ENCODE measurements around the gene ENTPD3.

The ENTPD3 gene

DNA sequence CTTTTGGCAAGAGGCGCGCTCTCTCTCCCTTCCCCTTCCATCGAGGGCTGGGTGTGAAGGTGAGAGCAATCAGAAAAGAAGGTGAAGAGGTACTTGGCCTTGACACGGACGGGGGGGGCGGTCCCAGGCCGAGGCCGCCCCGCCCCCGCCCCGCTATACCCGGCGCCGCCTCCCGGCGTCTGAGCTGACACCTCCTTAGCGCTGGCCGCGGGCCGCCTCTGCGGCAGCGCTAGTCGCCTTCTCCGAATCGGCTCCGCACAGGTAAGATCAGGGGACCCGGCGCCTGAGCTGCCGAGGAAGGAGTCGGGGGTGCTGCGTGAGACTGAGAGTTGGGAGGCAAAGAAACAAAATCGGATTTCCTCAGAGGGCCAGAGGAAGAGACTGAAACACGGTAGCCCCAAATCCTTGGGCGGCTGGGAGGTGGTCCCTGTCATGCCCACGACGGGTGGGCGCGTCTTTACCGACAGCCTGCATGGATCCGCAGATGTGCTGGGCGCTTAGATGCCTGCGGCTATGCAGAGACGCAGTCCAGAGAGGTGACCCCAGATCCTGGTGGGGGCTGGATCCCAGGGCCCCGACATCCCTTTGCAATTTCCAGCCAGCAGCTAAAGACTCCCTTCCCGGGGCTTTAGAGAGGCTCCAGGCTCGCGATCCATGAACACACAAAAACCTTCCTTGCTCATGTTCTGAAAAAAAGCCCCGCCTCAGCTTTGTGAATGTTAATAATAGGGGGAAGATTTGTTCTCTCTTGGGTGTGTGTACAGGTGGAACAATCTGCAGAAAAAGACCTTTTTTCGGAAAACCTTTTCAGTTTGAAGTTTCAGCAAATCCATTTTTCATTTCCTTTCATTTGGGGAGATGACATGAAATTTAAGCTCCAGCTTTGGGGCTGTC is at the start of gene ENTPD3:
ENTPD3 (plus strand) TSS at position 184 of the 894 bp plus-strand sequence. CDS start 874 bp downstream, outside the sequence.
- DNase-seq, result no peak

GRCh38 chr3:40339871-40340270 is 47.1 kb upstream of the ENTPD3 start:
- DNase-seq, result no peak

DNA sequence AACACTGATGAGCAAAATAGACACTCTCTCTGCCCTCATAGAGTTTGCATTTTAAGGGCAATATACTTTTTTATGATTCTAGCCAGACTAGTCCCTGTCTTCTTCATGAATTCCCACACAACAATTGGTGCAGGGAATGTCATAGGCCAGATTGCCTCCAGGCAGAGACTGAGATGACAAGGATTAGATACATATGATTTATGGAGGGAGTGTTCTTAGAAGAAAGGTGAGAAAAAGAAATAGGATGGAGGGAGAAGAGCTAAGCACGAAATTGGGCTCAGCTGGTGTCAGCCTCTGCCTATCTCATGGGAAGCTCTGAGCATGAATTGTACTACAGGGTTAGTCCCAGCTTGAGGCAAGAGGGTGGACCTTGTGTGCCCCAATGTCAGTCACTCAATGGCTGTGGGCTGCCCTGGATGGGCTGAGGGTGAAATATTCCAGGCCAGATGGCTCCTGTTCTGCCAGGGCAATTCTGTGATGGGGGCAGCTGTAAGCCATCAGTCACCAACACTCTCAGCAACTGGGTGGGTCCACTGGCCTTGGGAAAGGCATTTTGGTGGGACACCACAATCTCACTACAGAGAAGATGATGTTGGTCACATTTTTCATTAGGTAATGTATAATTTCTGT is 46.3 kb upstream of the ENTPD3 start:
- no peak for DNase-seq

GRCh38 chr3:40341671-40342070 is 45.3 kb upstream of the ENTPD3 start:
- no peak for DNase-seq

GRCh38 chr3:40350529-40350928 is 36.5 kb upstream of the ENTPD3 start:
- DNase-seq, result no peak

DNA sequence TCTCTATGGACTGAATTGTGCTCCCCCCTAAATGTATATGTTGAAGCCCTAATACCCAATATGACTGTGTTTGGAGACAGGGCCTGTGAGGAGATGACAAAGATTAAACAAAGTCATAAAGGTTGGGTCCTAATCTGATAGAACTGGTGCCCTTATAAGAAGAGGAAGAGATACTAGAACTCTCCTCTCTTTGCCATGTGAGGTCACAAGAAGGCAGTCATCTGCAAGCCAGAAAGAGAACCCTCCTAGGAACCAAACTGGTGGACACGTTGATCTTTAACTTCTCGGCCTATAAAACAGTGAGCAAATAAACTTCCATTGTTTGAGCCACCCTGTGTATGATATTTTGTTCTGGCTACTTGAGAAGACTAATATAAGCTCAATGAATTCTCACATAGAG is 31.6 kb upstream of the ENTPD3 start:
- no peak for DNase-seq

- no peak for DNase-seq
These were observed 28.5 kb upstream of the ENTPD3 start for GRCh38 chr3:40358454-40358853.

DNA sequence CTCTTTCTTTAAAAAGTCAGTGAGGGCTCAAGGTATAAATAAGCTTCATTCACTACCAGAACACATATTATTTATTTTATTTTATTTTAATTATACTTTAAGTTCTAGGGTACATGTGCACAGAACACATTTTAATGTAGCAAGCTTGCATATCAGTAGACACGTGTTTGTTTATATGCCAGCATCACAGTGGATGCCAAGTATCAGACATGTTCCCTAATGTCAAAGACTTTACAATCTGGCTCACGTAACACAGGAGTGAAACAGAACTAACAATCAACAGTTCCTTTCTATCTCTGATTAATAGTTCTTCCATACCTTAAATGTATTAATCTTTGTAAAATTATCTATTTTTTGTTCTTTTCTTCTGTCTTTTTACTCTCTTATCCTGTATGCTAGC is 23.3 kb upstream of the ENTPD3 start:
- DNase-seq, result no peak

DNA sequence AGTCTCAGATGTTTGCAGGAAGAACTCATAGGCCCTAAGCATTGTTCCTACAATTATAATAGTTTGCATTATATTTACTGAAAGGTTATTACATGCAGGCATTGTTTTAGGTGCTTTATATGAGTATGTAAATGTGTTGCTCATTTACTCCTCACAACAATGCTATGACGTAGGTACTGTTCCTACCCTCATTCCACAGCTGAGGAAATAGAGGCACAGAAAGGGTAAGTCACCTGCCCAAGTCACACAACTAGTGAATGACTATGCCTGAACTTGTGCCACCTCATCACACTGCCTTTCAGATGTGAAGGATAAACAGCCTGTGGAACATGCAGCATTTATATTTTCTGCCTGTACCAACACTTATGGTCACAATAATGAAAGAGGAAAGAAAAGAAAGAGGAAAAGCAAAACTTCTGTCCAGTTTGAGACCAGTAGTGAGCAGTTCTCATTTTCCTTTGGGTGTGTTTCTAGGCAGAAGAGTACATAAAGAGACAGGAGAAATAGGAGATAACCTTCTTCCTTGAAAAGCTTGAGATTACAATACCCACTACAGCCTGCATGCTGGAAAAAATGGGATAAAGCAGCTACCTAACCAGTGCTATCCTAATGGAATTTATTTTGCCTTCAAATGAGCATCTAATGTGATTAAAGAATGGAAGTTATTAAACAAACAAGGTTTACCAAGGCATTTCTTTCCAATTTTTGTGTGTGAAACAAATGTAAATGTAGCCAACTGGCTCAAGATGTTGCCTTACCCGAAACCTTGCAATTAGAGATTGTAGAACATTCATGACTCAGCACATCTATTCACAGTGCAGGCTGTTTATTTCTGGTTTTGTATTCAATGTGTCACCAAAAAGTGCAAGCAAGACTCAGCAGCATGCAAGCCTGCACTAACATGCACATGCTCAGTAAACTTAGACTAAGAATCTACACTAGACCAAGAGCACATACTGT is 20.5 kb upstream of the ENTPD3 start:
- DNase-seq, result no peak

DNA sequence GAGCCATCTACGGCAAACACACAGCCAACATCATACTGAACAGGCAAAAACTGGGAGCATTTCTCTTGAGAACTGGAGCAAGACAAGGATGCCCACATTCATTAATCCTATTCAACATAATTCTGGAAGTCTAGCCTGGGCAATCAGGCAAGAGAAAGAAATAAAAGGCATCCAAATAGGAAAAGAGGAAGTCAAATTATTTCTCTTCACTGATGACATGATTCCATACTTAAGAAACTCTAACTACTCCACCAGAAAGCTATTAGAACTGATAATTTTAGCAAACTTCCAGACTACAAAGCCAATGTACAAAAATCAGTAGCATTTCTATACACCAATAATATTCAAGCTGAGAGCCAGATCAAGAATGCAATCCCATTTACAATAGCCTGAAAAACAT is 17.3 kb upstream of the ENTPD3 start:
- no peak for DNase-seq

DNA sequence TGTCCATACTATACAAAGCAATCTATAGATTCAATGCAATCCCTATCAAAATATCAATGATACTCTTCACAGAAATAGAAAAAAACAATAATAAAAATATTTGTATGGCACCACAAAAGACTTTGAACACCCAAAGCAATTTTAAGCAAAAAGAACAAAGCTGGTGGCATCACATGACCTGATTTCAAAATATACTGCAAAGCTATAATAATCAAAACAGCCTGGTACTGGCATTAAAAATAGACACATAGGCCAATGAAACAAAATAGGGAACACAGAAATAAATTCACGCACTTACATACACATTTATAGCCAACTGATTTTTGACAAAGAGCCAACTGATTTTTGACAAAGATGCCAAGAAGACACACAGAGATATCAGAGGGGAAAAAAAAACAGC is 9.2 kb upstream of the ENTPD3 start:
- DNase-seq, result no peak

DNA sequence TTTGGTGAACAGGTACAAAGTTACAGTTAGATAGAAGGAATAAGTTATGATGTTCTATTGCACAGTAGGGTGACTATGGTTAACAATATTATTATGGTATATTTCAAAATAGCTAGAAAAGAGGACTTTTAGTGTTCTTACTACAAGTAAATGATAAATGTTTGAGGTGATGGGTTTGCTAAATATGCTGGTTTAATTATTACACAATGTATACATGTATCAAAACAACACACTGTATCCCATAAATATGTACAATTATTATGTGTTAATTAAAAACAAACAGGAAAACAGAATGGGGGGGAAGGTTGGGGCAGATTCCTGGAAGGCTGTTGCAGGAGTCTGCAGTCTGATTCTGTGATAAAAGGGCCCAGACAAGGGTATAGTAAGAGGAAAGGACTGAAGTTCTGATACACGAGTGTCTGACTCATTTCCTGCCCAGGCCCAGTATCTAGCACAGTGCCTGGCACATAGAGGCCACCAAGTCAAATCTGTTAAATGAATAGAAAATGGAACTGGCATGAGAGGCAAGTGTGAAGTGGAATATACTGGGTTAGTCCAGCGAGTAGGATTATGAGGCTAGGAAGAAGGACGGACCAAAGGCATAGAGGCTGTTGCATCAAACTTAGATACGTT is 7.2 kb upstream of the ENTPD3 start:
- no peak for DNase-seq

- no peak for DNase-seq
These were observed 4.9 kb upstream of the ENTPD3 start for GRCh38 chr3:40381904-40382616.

GRCh38 chr3:40382617-40382979 is 4.4 kb upstream of the ENTPD3 start:
- no peak for DNase-seq

- no peak for DNase-seq
These were observed 771 bp upstream of the ENTPD3 start for GRCh38 chr3:40386213-40386612.

- DNase-seq, result no peak
These were observed 891 bp downstream of the ENTPD3 start for GRCh38 chr3:40387895-40388254.

GRCh38 chr3:40396406-40396805 is 9.4 kb downstream of the ENTPD3 start:
- DNase-seq, result no peak

DNA sequence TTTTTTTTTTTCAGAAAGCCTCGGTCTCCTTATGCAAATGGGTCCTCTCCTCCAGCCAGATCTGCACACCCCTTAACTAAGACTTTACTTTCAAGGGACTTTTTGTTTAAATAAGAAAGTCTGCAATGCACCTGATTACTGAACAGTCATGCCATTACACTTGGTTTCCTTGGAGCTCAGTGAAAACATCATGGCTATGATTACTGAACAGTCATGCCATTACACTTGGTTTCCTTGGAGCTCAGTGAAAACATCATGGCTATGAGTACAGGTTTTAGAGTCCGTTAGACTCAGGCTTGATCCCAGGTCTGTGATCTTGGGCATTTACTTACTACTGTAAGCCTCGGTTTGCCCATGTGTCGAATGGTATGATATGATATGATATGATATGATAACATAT is 10.1 kb downstream of the ENTPD3 start:
- no peak for DNase-seq

DNA sequence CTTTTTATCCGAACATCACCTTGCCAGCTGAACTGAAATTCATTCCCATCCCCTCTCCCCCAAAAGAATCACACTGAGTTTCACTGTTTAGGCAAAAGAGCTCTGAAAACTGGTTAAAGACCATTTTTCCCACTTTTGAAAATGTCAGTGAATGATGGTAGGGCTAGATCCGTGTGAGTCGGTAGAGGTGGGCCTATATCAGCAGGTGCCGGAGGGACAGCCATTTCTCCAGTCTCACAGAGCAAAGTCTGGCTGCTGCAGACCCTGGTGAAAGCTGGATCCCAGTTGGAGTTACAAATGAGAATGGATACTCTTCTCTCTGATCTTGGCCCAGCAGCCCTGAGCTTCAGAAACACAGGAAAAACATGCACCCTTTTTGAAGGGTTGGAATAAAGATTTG is 10.9 kb downstream of the ENTPD3 start:
- no peak for DNase-seq

GRCh38 chr3:40398346-40398745 is 11.4 kb downstream of the ENTPD3 start:
- no peak for DNase-seq

DNA sequence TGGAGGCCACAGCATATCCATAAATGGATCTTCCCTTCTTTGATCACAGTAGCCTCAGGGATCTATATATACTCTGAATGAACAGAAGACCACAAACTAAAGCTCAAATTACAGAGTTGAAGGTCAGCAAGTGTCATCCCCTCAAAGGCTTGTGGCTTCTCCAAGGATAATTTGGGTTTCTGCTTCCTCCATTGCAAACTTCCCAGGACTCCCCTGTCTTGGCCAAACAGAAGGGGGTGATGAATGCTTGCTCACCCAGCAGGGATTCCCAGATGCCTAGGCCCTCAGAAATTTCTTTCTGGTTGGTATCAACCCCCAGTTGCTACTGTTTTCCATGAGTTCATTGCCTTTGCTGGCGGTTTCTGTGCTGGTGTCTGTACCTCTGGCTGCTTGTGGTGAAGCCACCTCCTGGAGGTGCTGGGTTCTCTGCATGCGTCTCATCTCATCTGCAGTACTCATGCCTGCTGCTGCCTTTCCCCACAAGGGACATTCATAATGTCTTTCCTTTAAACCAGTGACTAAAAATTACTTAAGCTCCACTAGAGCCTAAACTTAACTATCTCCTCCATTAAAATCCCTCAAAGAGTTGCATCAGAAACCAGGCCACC is 17.7 kb downstream of the ENTPD3 start:
- DNase-seq, result no peak

DNA sequence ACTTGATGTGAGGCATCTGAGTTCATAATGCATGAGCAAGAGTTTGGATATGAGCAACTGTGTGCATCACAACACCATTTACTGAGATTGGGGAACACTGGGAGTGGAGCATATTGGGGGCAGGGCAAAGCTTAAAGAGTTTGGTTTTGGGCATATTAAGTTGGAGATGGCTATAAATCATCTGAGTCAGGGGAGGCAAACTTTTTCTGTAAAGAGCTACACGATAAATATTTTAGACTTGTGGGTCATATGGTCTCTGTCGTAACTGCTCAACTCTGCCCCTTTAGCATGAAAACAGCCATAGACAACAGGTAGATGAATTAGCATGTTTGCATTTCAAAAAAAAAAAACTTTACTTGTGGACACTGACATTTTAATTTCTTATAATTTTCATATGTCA is 20.0 kb downstream of the ENTPD3 start:
- DNase-seq, result no peak

Measured in activated CD4-positive, CD25-positive, alpha-beta regulatory T cell (primary cell).